PFSK-1 (cell line): ENCODE results near the gene PPP1R13L.

Experiments used
- FOXP2 ChIP-seq: optimal IDR thresholded peaks from 2 replicates; pipeline ENCODE3; 2011; ENCODE audit warnings: borderline replicate concordance, control low read depth, inconsistent platforms; ENCODE audit not compliant: insufficient read depth; ENCODE audit errors: extremely low read length, extremely low read depth
- POLR2AphosphoS5 ChIP-seq: IDR thresholded peaks from 2 replicates; pipeline ENCODE4 v1.6.1; 2012; ENCODE audit warnings: low read depth, mild to moderate bottlenecking, control low read depth, low read length, moderate library complexity
- REST ChIP-seq, 2 experiments: IDR thresholded peaks; 2 replicates each; pipeline versions ENCODE4 v1.6.1 to v1.8.0; 2011 to 2012; ENCODE audit warnings: low read depth in 2 of 2, low read length in 2 of 2, control low read depth in 1 of 2, inconsistent platforms in 1 of 2, mild to moderate bottlenecking in 1 of 2, moderate library complexity in 1 of 2; ENCODE audit not compliant: insufficient read depth in 1 of 2
- SIN3A ChIP-seq: IDR thresholded peaks from 2 replicates; pipeline ENCODE4 v1.6.1; 2012; ENCODE audit warnings: mild to moderate bottlenecking, low read length, moderate library complexity, borderline replicate concordance; ENCODE audit not compliant: insufficient read depth
- TAF1 ChIP-seq: IDR thresholded peaks from 2 replicates; pipeline ENCODE4 v1.6.1; 2012; ENCODE audit warnings: low read length, control low read depth, borderline replicate concordance; ENCODE audit not compliant: insufficient read depth

Gene PPP1R13L

DNA sequence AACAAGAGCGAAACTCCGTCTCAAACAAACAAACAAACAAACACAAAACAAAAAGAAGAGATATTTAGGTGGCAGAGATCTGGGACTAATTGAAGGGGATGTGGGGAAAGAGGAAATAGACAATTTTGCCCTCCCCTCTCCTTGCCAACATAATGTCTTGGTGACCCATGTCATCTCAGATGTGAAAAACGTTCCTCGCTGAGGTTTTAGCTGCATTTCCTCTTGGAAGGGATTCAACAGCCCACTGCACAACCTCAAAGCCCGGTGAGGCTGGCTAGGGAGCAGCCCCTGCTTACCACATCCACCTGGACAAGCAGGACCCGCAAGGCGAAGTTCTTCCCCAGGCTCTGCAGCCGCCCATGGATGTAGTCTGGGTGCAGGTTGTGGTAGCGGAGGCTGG is 13.9 kb upstream of the PPP1R13L start:
- TF ChIP-seq TAF1 (no peak), SIN3A (no peak), POLR2AphosphoS5 (no peak), FOXP2 (no peak), REST (IDR thresholded peaks at IDR 0.05; ENCODE audit: insufficient read depth in 1 of 2, low read depth in 2 of 2, low read length in 2 of 2) (no peak)

- TF ChIP-seq SIN3A (no peak), FOXP2 (no peak), REST (IDR thresholded peaks at IDR 0.05; ENCODE audit: insufficient read depth in 1 of 2, low read depth in 2 of 2, low read length in 2 of 2) (no peak), POLR2AphosphoS5 (no peak), TAF1 (no peak)
Observed at GRCh38 chr19:45417151-45417550, 12.3 kb upstream of the PPP1R13L start.

DNA sequence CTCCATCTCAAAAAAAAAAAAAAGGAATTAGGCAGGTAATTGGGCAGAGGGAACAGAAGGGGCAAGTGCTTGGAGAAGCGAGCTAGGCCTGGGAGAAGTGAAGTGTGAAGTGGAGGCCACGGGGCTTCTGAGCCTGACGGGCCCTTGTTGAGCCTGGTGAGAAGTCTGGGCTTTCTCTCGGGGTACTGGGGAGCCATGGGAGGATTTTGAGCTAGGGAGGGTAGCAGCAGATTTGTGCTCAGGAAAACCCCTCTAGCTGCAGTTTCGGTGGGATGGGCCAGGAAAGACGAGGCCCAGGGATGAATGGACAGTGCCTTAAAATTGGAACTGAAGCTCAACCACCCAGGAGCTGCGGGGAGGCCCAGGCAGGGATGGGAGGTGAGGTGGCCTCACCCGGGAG is 9.6 kb upstream of the PPP1R13L start:
- TF ChIP-seq SIN3A (no peak), FOXP2 (no peak), TAF1 (no peak), REST (IDR thresholded peaks at IDR 0.05; ENCODE audit: insufficient read depth in 1 of 2, low read depth in 2 of 2, low read length in 2 of 2) (no peak), POLR2AphosphoS5 (no peak)

DNA sequence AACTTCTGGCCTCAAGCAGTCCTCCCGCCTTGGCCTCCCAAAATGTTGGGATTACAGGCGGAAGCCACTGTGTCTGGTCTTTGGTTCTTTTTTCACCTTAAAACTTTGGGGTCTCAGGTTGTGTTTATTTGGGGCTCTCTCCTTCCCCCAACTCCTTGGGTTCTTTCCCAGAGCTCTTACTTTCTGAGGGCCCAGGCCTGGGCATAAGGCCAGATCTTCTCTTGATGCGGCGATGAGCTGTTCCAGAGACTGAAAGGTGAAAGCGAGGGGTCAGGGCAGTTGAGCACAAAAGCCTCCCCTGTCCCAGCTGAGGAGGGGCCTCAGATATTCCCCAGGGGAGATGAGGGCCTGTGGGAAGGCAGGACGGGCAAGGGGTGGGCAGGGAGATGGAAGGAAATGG is 8.6 kb upstream of the PPP1R13L start:
- TF ChIP-seq FOXP2 (no peak), REST (IDR thresholded peaks at IDR 0.05; ENCODE audit: insufficient read depth in 1 of 2, low read depth in 2 of 2, low read length in 2 of 2) (no peak), TAF1 (no peak), POLR2AphosphoS5 (no peak), SIN3A (no peak)

DNA sequence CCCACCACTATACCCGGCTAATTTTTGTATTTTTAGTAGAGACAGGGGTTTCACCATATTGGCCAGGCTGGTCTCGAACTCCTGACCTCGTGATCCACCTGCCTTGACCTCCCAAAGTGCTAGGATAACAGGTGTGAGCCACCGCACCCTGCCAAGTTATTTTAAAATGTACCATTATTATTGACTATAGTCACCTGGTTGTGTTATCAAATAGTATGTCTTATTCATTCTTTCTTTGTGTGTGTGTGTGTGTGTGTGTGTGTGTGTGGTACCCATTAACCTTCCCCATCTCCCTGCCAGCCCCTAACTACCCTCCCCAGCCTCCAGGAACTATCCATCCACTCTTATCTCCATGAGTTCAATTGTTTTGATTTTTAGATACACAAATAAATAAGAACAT is 5.5 kb upstream of the PPP1R13L start:
- TF ChIP-seq POLR2AphosphoS5, result 0 out of 2 replicates have a peak, but pooled peaks have one; percentile 6

DNA sequence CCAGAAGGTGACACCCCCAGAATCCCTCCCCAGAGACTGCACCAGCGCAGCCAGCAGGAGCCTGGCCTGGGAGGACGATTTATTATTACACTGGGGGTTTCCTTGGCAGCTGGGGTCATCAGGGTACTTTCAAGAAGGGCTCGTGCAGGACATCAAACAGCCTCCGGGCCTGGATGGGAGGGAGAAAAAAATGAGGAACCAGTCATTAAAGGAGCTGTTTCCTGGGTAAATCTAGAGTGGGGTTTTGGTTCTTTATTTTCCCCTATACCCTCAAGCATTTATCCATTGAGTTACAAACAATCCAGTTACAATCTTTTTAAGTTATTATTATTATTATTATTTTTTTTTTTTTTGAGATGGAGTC is 4.7 kb upstream of the PPP1R13L start:
- TF ChIP-seq TAF1 (no peak), SIN3A (no peak), REST (IDR thresholded peaks at IDR 0.05; ENCODE audit: insufficient read depth in 1 of 2, low read depth in 2 of 2, low read length in 2 of 2) (no peak), FOXP2 (no peak), POLR2AphosphoS5 (no peak; the same call in 1 of the 2 replicates)
